Uterus (tissue), 4 donors: ENCODE results near the gene ABCA13. TPM values are rescaled to one million over a fixed set of nuclear protein-coding genes. Genes with fewer than 3 reads are reported as not detected.

ENCODE experiments used
- DNase-seq, 2 donors: peaks; one replicate each; pipeline ENCODE4 v3.0.0-alpha.2; 2019 to 2020
- H3K27ac ChIP-seq, 2 donors: fragments of 200-600 bp; sonication (generic); 1 replicate in 1 of 2; 2 replicates in 1 of 2; pipeline ENCODE4 v1.5.1; 2016 to 2018
- H3K27me3 ChIP-seq, 2 donors: fragments of 200-600 bp; sonication (generic); one replicate each; pipeline ENCODE4 v1.5.1; 2018 to 2019; ENCODE audit warnings: control low read depth in 1 of 2
- H3K36me3 ChIP-seq, 2 donors: fragments of 200-600 bp; sonication (generic); one replicate each; pipeline ENCODE4 v1.5.1; 2019; ENCODE audit warnings: control low read depth in 1 of 2
- H3K4me1 ChIP-seq, 2 donors: fragments of 200-600 bp; sonication (generic); one replicate each; pipeline ENCODE4 v1.5.1; 2018 to 2019; ENCODE audit warnings: control low read depth in 1 of 2
- H3K4me3 ChIP-seq, 2 donors: fragments of 200-600 bp; sonication (generic); 1 replicate in 1 of 2; 2 replicates in 1 of 2; pipeline ENCODE4 v1.5.1; 2018 to 2019; ENCODE audit warnings: mild to moderate bottlenecking in 1 of 2
- H3K9me3 ChIP-seq, 2 donors: fragments of 200-600 bp; sonication (generic); one replicate each; pipeline ENCODE4 v1.5.1; 2019; ENCODE audit warnings: control low read depth in 1 of 2
- POLR2A ChIP-seq, 2 donors: fragments of 450-650 bp; IDR thresholded peaks; one replicate each; pipeline ENCODE4 v1.6.1; 2016; ENCODE audit warnings: antibody characterized with exemption in 2 of 2, mild to moderate bottlenecking in 1 of 2, moderate library complexity in 1 of 2
- intact Hi-C: fragments of 100-400 bp; cut with DNase I; formaldehyde crosslinking; loops from one replicate; pipeline ENCODE4 v1.15.1; 2023; ENCODE audit warnings: low total_unique reads
- total RNA-seq, 4 donors: library from RNA; depleted of rRNA in 3 of 4; stranded (reverse); fragments of >200 nt in 3 of 4; gene quantifications; one replicate each; pipeline versions ENCODE4 v1.1.0 to v1.2.4, GENCODE V29; 2014 to 2023
- TF ChIP-seq, protein P1 (sequence below), 4 experiments: fragments of 200-600 bp in 2 of 4; fragments of 450-650 bp in 2 of 4; sonication (generic) in 2 of 4; IDR thresholded peaks; one replicate each; pipeline ENCODE4 v1.5.1; 2016 to 2019; ENCODE audit warnings: antibody characterized with exemption in 4 of 4, mild to moderate bottlenecking in 2 of 4, moderate library complexity in 1 of 4
- donor health status: DM: yes; HTN: yes; CAD: no.

ABCA13 gene
- total RNA-seq, 4 donors from 2014 or later, result 0.12 to 1.0 (median 0.26) TPM; not detected in 1

DNA sequence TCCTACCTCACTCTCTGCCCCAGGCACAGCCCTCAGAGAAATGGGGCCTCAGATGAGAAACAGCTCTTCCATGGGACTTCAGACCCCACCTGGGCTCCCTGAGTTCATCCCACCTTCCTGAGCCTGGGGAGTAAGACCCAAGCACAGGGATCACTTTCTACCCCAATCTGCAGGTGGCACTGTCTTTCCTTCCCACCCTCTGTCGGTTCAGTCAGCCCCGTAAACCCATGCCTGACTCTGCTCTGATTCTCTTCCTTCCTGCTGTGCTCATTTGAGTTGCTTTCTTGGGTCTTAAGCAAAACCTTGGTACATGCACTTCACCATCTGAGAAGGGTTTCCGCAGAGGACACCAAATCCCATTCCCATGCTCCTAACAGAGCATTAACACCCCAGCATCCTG lies 446.7 kb downstream of the ABCA13 start:
- DNase-seq, result no peak
- Histone ChIP-seq H3K36me3 (no peaks in the 10 kb centered on the region), H3K27ac (no peak overlapping the region), H3K9me3 (no peaks in the 10 kb centered on the region), H3K4me3 (no peak overlapping the region), H3K4me1 (no peaks in the 10 kb centered on the region), H3K27me3 (no peaks in the 10 kb centered on the region)
- intact Hi-C loops, result no loop called here
- no peak for TF ChIP-seq POLR2A (IDR thresholded peaks at IDR 0.05)
- TF ChIP-seq, protein P1, sequence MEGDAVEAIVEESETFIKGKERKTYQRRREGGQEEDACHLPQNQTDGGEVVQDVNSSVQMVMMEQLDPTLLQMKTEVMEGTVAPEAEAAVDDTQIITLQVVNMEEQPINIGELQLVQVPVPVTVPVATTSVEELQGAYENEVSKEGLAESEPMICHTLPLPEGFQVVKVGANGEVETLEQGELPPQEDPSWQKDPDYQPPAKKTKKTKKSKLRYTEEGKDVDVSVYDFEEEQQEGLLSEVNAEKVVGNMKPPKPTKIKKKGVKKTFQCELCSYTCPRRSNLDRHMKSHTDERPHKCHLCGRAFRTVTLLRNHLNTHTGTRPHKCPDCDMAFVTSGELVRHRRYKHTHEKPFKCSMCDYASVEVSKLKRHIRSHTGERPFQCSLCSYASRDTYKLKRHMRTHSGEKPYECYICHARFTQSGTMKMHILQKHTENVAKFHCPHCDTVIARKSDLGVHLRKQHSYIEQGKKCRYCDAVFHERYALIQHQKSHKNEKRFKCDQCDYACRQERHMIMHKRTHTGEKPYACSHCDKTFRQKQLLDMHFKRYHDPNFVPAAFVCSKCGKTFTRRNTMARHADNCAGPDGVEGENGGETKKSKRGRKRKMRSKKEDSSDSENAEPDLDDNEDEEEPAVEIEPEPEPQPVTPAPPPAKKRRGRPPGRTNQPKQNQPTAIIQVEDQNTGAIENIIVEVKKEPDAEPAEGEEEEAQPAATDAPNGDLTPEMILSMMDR (IDR thresholded peaks at IDR 0.05), result no peak

DNA sequence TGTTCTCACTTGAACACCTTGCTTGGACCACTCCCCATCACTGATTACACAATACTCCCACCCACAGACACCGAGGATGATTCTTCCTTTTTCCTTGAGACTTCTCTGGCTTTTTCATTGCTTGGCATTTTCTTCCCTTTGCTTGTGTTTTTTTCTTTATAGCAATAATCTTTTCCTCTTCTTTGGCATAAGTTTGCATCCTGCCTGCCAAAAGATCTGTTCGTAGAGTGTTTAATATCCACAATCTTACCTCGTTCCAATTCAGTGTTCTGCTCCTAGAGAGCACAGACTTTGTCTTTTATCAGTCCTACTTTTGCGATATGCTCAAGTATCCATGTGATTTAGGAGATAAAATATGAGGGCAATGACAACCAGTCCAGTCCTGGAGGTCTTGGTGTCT lies 449.8 kb downstream of the ABCA13 start:
- H3K4me3 ChIP-seq, result no peak overlapping the region
- DNase-seq, result no peak
- H3K36me3 ChIP-seq, result no peaks in the 10 kb centered on the region
- H3K4me1 ChIP-seq, result no peaks in the 10 kb centered on the region
- intact Hi-C loops, result no loop called here
- no peaks in the 10 kb centered on the region for H3K27me3 ChIP-seq
- H3K27ac ChIP-seq, result no peak overlapping the region
- no peak for TF ChIP-seq POLR2A (IDR thresholded peaks at IDR 0.05)
- TF ChIP-seq, protein P1 (IDR thresholded peaks at IDR 0.05), result no peak
- no peaks in the 10 kb centered on the region for H3K9me3 ChIP-seq

DNA sequence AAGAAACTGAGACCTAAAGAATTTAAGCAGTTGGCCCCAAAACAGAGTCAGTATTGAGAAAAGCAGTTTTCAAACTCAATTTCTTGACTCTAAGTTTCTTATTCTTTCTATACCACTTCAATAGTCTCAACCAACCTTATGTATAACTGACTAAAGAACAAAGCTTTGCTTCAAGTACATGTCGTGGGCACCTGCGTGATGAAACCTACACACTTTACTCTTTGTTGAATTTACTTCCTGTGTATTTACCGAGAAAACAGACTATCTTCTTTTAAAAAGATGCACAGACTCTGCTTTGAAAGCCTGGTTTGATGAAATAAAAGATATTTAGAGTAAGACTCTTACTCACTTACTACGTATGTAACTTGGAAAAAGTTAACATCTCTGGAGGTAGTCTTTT lies 455.9 kb downstream of the ABCA13 start:
- no peak overlapping the region for H3K27ac ChIP-seq
- H3K36me3 ChIP-seq, result no peaks in the 10 kb centered on the region
- no peaks in the 10 kb centered on the region for H3K9me3 ChIP-seq
- H3K4me1 ChIP-seq, result no peaks in the 10 kb centered on the region
- no peak for DNase-seq
- H3K27me3 ChIP-seq, result no peaks in the 10 kb centered on the region
- no peak overlapping the region for H3K4me3 ChIP-seq
- no peak for TF ChIP-seq POLR2A (IDR thresholded peaks at IDR 0.05)
- TF ChIP-seq, protein P1 (IDR thresholded peaks at IDR 0.05), result no peak
- intact Hi-C loops, result no loop called here

DNA sequence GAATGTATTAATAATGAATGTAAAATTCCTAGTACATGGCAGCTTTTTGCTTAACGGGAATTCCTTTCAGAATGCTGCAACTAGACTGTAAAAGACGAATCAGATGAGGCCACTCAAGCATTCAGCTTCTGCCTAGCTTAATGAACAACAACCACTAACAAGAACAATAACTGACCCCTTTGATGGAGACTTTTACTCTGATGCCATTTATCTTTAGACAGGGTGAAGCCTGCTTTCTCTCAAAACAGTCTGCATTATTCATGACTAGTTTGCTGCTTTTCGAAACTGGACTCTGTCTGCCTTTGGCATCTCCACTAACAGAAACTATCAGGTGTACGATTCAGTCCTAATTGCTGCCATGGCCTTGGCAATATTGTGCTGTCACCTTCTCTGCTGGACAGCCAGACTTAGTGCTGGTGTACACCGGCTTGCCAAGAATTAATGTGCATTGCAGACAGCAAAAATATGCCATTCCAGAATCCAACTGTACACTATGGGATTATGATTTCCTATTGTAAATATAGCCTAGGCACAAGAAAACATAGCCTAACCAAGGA lies 457.6 kb downstream of the ABCA13 start:
- DNase-seq, result no peak
- Histone ChIP-seq H3K4me1 (no peaks in the 10 kb centered on the region), H3K4me3 (no peak overlapping the region), H3K36me3 (no peaks in the 10 kb centered on the region), H3K9me3 (no peaks in the 10 kb centered on the region), H3K27ac (no peak overlapping the region), H3K27me3 (no peaks in the 10 kb centered on the region)
- TF ChIP-seq, protein P1 (IDR thresholded peaks at IDR 0.05), result no peak
- no peak for TF ChIP-seq POLR2A (IDR thresholded peaks at IDR 0.05)
- intact Hi-C loops, result no loop called here

DNA sequence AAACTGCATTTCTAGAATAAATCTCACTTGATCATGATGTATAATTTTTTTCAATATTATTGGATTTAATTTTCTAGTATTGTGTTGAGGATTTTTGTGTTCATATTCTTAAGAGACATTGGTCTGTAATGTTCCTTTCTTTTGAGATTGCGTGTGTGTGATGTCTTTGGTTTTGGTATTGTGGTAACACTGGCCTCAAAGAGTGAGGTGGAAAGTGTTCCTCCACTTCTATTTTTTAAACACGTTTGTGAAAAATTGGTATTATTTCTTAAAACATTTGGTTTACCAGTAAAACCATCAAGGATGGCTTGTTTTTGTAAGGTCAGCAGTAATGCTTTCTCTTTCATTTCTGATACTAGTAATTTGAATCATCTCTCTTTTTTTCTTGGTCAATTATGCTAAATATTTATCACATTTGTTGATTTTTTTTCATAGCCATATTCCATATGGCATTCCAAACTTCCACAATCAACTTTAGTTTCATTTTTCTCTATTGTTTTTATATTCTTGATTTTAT lies 462.9 kb downstream of the ABCA13 start:
- Histone ChIP-seq H3K36me3 (no peaks in the 10 kb centered on the region), H3K9me3 (no peaks in the 10 kb centered on the region), H3K27me3 (no peaks in the 10 kb centered on the region), H3K4me3 (no peak overlapping the region), H3K4me1 (no peaks in the 10 kb centered on the region), H3K27ac (no peak overlapping the region)
- intact Hi-C loops, result no loop called here
- DNase-seq, result no peak
- no peak for TF ChIP-seq POLR2A (IDR thresholded peaks at IDR 0.05)
- TF ChIP-seq, protein P1 (IDR thresholded peaks at IDR 0.05), result no peak
